IMR-90 (cell line): ENCODE data around the gene MYCBP2. TPM values are rescaled to one million over a fixed set of nuclear protein-coding genes. Genes with fewer than 3 reads are reported as not detected.

Experiments used
- ATAC-seq: fragments of 200-7000 bp; cut with Tn5 transposase; 2 replicates; pipeline ENCODE4 v1.9.1; 2020; ENCODE audit warnings: low read depth, mild to moderate bottlenecking, moderate library complexity
- BruUV-seq: library from RNA; stranded (reverse); fragments of 400-500 nt; replicated peaks from 2 replicates; lab custom pipeline; 2021; lab: Mats Ljungman, UMichigan
- CTCF ChIA-PET: fragments of 300-600 bp; formaldehyde crosslinking; extraction: SDS; loops from one replicate; lab custom pipeline; 2021; ENCODE audit warnings: antibody characterized with exemption; lab: Yijun Ruan, JAX
- POLR2A ChIA-PET: fragments of 300-600 bp; sonication (Branson Sonifier 250); formaldehyde crosslinking; loops from one replicate; lab custom pipeline; 2022; ENCODE audit warnings: antibody characterized with exemption; ENCODE audit not compliant: unreplicated experiment; lab: Charles Lee
- DNase-seq: peaks from one replicate; pipeline ENCODE4 v3.0.0; 2013
- H2AFZ ChIP-seq: replicated peaks from 2 replicates; pipeline ENCODE3; 2013; ENCODE audit warnings: low read length, mild to moderate bottlenecking; ENCODE audit not compliant: poor library complexity
- H2AK5ac ChIP-seq: 2 replicates; pipeline ENCODE4 v1.6.1; 2013; ENCODE audit warnings: low read depth, low read length, inconsistent platforms
- H2AK9ac ChIP-seq: replicated peaks from 2 replicates; pipeline ENCODE3; 2013; ENCODE audit warnings: mild to moderate bottlenecking, low read depth, low read length, moderate library complexity; ENCODE audit not compliant: poor library complexity
- H2BK120ac ChIP-seq: 2 replicates; pipeline ENCODE4 v1.6.1; 2013; ENCODE audit warnings: low read depth, low read length, inconsistent platforms
- H2BK15ac ChIP-seq: 3 replicates; pipeline ENCODE4 v1.6.1; 2013; ENCODE audit warnings: low read depth, low read length, inconsistent platforms
- H2BK20ac ChIP-seq: 2 replicates; pipeline ENCODE4 v1.6.1; 2013; ENCODE audit warnings: low read depth, mild to moderate bottlenecking, inconsistent platforms, low read length, moderate library complexity
- H2BK5ac ChIP-seq: 2 replicates; pipeline ENCODE4 v1.6.1; 2013; ENCODE audit warnings: mild to moderate bottlenecking, low read depth, low read length, inconsistent platforms; ENCODE audit not compliant: poor library complexity, severe bottlenecking
- H3K14ac ChIP-seq: replicated peaks from 2 replicates; pipeline ENCODE4 v1.6.1; 2013; ENCODE audit warnings: low read depth, low read length, inconsistent platforms
- H3K18ac ChIP-seq: 2 replicates; pipeline ENCODE4 v1.6.1; 2013; ENCODE audit warnings: low read depth, low read length, control low read depth
- H3K23ac ChIP-seq: 2 replicates; pipeline ENCODE4 v1.6.1; 2013; ENCODE audit warnings: low read depth, low read length, inconsistent platforms
- H3K27ac ChIP-seq: 2 replicates; pipeline ENCODE4 v1.5.1; 2013; ENCODE audit warnings: mild to moderate bottlenecking, control low read depth, low read length; ENCODE audit not compliant: insufficient read depth
- H3K27me3 ChIP-seq: 2 replicates; pipeline ENCODE4 v1.6.1; 2013; ENCODE audit warnings: low read length; ENCODE audit not compliant: control insufficient read depth, insufficient read depth
- H3K36me3 ChIP-seq: 2 replicates; pipeline ENCODE4 v1.6.1; 2013; ENCODE audit warnings: low read length, mixed read lengths; ENCODE audit not compliant: control insufficient read depth, insufficient read depth
- H3K4ac ChIP-seq: 2 replicates; pipeline ENCODE4 v1.6.1; 2013; ENCODE audit warnings: low read depth, low read length, inconsistent platforms
- H3K4me1 ChIP-seq: 2 replicates; pipeline ENCODE4 v1.6.1; 2013; ENCODE audit warnings: low read length, mixed read lengths; ENCODE audit not compliant: control insufficient read depth, insufficient read depth
- H3K4me2 ChIP-seq: 2 replicates; pipeline ENCODE4 v1.6.1; 2013; ENCODE audit warnings: low read depth, mild to moderate bottlenecking, control low read depth, low read length, moderate library complexity
- H3K4me3 ChIP-seq: 2 replicates; pipeline ENCODE4 v1.5.1; 2013; ENCODE audit warnings: low read depth, mild to moderate bottlenecking, control low read depth, low read length, moderate library complexity; ENCODE audit not compliant: insufficient read depth
- H3K56ac ChIP-seq: 2 replicates; pipeline ENCODE4 v1.6.1; 2013; ENCODE audit warnings: low read length, inconsistent platforms; ENCODE audit not compliant: insufficient read depth; ENCODE audit errors: extremely low read depth
- H3K79me1 ChIP-seq, 2 experiments: 2 replicates each; pipeline ENCODE4 v1.6.1; 2013; ENCODE audit warnings: low read length in 2 of 2, inconsistent platforms in 1 of 2, low read depth in 1 of 2
- H3K9ac ChIP-seq: 2 replicates; pipeline ENCODE4 v1.6.1; 2013; ENCODE audit warnings: low read depth, low read length, control low read depth
- H3K9me1 ChIP-seq: 2 replicates; pipeline ENCODE4 v1.6.1; 2013; ENCODE audit warnings: low read length, inconsistent platforms; ENCODE audit not compliant: insufficient read depth
- H3K9me3 ChIP-seq: 2 replicates; pipeline ENCODE4 v1.6.1; 2013; ENCODE audit warnings: low read length; ENCODE audit not compliant: control insufficient read depth, insufficient read depth
- H4K20me1 ChIP-seq: 2 replicates; pipeline ENCODE4 v1.6.1; 2013; ENCODE audit warnings: low read length, inconsistent platforms; ENCODE audit not compliant: insufficient read depth
- H4K5ac ChIP-seq: 2 replicates; pipeline ENCODE4 v1.6.1; 2013; ENCODE audit warnings: mild to moderate bottlenecking, low read depth, low read length, control low read depth
- H4K8ac ChIP-seq, 2 experiments: 2 replicates each; pipeline ENCODE4 v1.6.1; 2013; ENCODE audit warnings: low read depth in 2 of 2, low read length in 2 of 2, control low read depth in 1 of 2, inconsistent platforms in 1 of 2
- H4K91ac ChIP-seq: 2 replicates; pipeline ENCODE4 v1.6.1; 2013; ENCODE audit warnings: low read depth, low read length, inconsistent platforms; ENCODE audit not compliant: insufficient read depth
- FOS ChIP-seq: fragments of 150-350 bp; IDR thresholded peaks from 2 replicates; pipeline ENCODE4 v1.6.1; 2016; ENCODE audit warnings: low read depth, low read length
- MAFK ChIP-seq: IDR thresholded peaks from 2 replicates; pipeline ENCODE4 v1.6.1; 2012; ENCODE audit warnings: low read depth, low read length, improper control_type of control experiment
- USF2 ChIP-seq: fragments of 150-350 bp; IDR thresholded peaks from 2 replicates; pipeline ENCODE4 v1.6.1; 2017; ENCODE audit warnings: mild to moderate bottlenecking, antibody characterized with exemption, low read length, low read depth
- WGBS, 2 experiments: methylation state at CpG; one replicate each; pipeline versions ENCODE4 v1.1.5 to v1.1.7; 2013; ENCODE audit warnings: missing lambda C conversion rate in 2 of 2; ENCODE audit not compliant: insufficient read length in 1 of 2; ENCODE audit errors: extremely low coverage in 2 of 2; 5-methylcytosine and 5-hydroxymethylcytosine counted together
- dilution Hi-C: fragments of 300-500 bp; cut with HindIII; formaldehyde crosslinking; loops from one replicate; pipeline ENCODE4 v1.14.3; 2018; ENCODE audit warnings: low sequenced_read_pairs; ENCODE audit not compliant: unreplicated experiment
- in situ Hi-C: fragments of 300-500 bp; cut with MboI; formaldehyde crosslinking; loops from 3 replicates; pipeline ENCODE4 v1.14.3; 2019; ENCODE audit warnings: low sequenced_read_pairs, inconsistent platforms, mixed read lengths
- intact Hi-C: fragments of 100-400 bp; cut with micrococcal nuclease; formaldehyde crosslinking; loops from 2 replicates; pipeline ENCODE4 v1.10.0; 2022
- polyA plus RNA-seq, 3 experiments: library from polyadenylated mRNA; depleted of rRNA; stranded (reverse); fragments of >200 nt; gene quantifications; 2 replicates each; pipeline ENCODE4 v1.2.3, GENCODE V29; 2012; ENCODE audit warnings: low replicate concordance in 1 of 3
- total RNA-seq: library from RNA; depleted of rRNA; stranded (reverse); fragments of >200 nt; gene quantifications from 2 replicates; pipeline ENCODE4 v1.2.3, GENCODE V29; 2012

Gene MYCBP2
- total and polyA plus RNA-seq, 2 of the 4 experiments (the other 2 are of a cell fraction), result 20.1 to 43.2 TPM

DNA sequence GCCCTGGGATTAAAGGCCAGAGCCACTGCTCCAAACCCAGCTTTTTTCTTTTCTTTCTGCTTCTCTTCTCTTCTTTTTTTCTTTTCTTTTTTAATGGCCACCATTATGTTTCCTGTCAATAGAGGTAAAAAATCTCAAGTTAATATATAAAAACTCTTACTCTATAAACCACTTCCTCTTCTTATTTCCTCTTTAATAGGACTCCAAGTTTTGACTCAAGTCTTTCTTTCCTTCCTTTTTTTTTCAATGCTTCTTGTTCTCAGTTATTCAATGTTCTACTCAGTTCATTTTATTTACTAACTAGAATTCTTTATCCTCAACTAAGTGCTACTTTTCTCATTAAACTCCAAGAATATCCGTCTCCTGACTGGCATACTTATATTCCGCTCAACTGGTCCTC is 27.1 kb upstream of the MYCBP2 start:
- Histone ChIP-seq H3K9me3 (no peaks in the 10 kb centered on the region), H2BK20ac (no peak overlapping the region), H3K4me1 (no peaks in the 10 kb centered on the region), H3K4me3 (no peak overlapping the region), H2AFZ (no peak overlapping the region), H2BK5ac (no peak overlapping the region), H4K5ac (no peak overlapping the region), H3K18ac (no peak overlapping the region), H4K20me1 (no peaks in the 10 kb centered on the region), H2AK5ac (no peak overlapping the region), H4K91ac (no peak overlapping the region), H3K14ac (no peak overlapping the region), H3K9ac (no peak overlapping the region), H2BK15ac (no peak overlapping the region), H4K8ac (no peak overlapping the region), H3K23ac (no peak overlapping the region), H3K56ac (no peak overlapping the region), H3K79me1 (no peaks in the 10 kb centered on the region), H3K4ac (no peak overlapping the region), H3K27me3 (peaks cover 5% of the 10 kb centered on the region), H3K36me3 (no peaks in the 10 kb centered on the region), H3K27ac (no peak overlapping the region), H2AK9ac (no peak overlapping the region), H3K4me2 (no peak overlapping the region), H3K9me1 (no peaks in the 10 kb centered on the region), H2BK120ac (no peak overlapping the region)
- ChIA-PET CTCF (no interaction called here), POLR2A (no interaction called here)
- dilution Hi-C loops, result no loop called here
- BruUV-seq, result no TSS peak
- in situ Hi-C loops, result no loop called here
- no CpG with 5 or more reads among the region's 2 CpGs for WGBS, 2 experiments
- DNase-seq (no peak), ATAC-seq (no peak)
- TF ChIP-seq USF2, result no peak
- no peak for TF ChIP-seq MAFK
- TF ChIP-seq FOS, result no peak
- intact Hi-C loops, result no loop called here
